GM12874 (cell line): ENCODE results near the gene PTK6.

ENCODE experiments used
- TF ChIP-seq, protein P1 (sequence below): IDR thresholded peaks from 2 replicates; pipeline ENCODE4 v1.5.1; 2011; ENCODE audit warnings: low read depth, mild to moderate bottlenecking, control low read depth, low read length, moderate library complexity; ENCODE audit not compliant: insufficient read depth

PTK6 gene

DNA sequence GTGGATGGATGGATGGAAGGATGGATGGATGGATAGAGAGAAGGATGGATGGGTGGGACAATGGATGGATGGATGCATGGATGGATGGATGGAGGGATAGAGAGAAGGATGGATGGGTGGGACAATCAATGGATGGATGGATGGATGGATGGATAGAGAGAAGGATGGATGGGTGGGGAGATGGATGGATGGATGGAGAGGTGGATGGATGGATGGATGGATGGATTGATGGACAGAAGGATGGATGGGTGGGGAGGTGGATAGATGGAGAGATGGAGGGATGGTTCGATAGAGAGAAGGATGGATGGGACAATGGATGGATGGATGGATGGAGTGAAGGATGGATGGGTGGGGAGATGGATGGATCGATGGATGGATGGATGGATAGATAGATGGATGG lies 44.7 kb downstream of the PTK6 start:
- TF ChIP-seq, protein P1, sequence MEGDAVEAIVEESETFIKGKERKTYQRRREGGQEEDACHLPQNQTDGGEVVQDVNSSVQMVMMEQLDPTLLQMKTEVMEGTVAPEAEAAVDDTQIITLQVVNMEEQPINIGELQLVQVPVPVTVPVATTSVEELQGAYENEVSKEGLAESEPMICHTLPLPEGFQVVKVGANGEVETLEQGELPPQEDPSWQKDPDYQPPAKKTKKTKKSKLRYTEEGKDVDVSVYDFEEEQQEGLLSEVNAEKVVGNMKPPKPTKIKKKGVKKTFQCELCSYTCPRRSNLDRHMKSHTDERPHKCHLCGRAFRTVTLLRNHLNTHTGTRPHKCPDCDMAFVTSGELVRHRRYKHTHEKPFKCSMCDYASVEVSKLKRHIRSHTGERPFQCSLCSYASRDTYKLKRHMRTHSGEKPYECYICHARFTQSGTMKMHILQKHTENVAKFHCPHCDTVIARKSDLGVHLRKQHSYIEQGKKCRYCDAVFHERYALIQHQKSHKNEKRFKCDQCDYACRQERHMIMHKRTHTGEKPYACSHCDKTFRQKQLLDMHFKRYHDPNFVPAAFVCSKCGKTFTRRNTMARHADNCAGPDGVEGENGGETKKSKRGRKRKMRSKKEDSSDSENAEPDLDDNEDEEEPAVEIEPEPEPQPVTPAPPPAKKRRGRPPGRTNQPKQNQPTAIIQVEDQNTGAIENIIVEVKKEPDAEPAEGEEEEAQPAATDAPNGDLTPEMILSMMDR, result no peak

GRCh38 chr20:63491635-63492230 lies 45.4 kb downstream of the PTK6 start:
- TF ChIP-seq, protein P1, result no peak

GRCh38 chr20:63491078-63491477 lies 46.1 kb downstream of the PTK6 start:
- TF ChIP-seq, protein P1, result no peak

- TF ChIP-seq, protein P1, result no peak
These were observed 46.8 kb downstream of the PTK6 start for GRCh38 chr20:63490416-63490815.

GRCh38 chr20:63488315-63489251 lies 48.6 kb downstream of the PTK6 start:
- TF ChIP-seq, protein P1, result no peak

- TF ChIP-seq, protein P1, result no peak
These were observed 49.4 kb downstream of the PTK6 start for GRCh38 chr20:63487781-63488241.

- TF ChIP-seq, protein P1, result no peak
These were observed 49.9 kb downstream of the PTK6 start for GRCh38 chr20:63487116-63487764.
